ENCODE data around the gene CFAP97D1.

Gene CFAP97D1

GRCh38 chr17:43780135-43780534 is at the start of gene CFAP97D1:
TSS of gene CFAP97D1 (plus strand) at chr17:43780435. CDS start at chr17:43780463, 28 bp downstream.
- no peak for DNase-seq (ENCODE audit: low read depth)

- peak; percentile 94 for DNase-seq (ENCODE audit: low read depth)
Observed at GRCh38 chr17:43732958-43733357, 47.3 kb upstream of the CFAP97D1 start.

GRCh38 chr17:43733956-43734355 is 46.3 kb upstream of the CFAP97D1 start:
- DNase-seq (ENCODE audit: low read depth): no peak

- DNase-seq (ENCODE audit: low read depth): peak; percentile 90
Observed at GRCh38 chr17:43734376-43734775, 45.9 kb upstream of the CFAP97D1 start.

- peak; percentile 25 for DNase-seq (ENCODE audit: low read depth)
Observed at GRCh38 chr17:43736389-43736788, 43.8 kb upstream of the CFAP97D1 start.

- DNase-seq (ENCODE audit: low read depth): no peak
Observed at GRCh38 chr17:43737722-43738121, 42.5 kb upstream of the CFAP97D1 start.

GRCh38 chr17:43740541-43740940 is 39.7 kb upstream of the CFAP97D1 start:
- DNase-seq (ENCODE audit: low read depth): peak; percentile 42

- DNase-seq (ENCODE audit: low read depth): no peak
Observed at GRCh38 chr17:43741636-43742035, 38.6 kb upstream of the CFAP97D1 start.

- DNase-seq (ENCODE audit: low read depth): no peak
Observed at GRCh38 chr17:43745541-43745940, 34.7 kb upstream of the CFAP97D1 start.

- no peak for DNase-seq (ENCODE audit: low read depth)
Observed at GRCh38 chr17:43750153-43750552, 30.1 kb upstream of the CFAP97D1 start.

GRCh38 chr17:43753493-43754129 is 26.6 kb upstream of the CFAP97D1 start:
- no peak for DNase-seq (ENCODE audit: low read depth)

- no peak for DNase-seq (ENCODE audit: low read depth)
Observed at GRCh38 chr17:43754947-43755346, 25.3 kb upstream of the CFAP97D1 start.

- DNase-seq (ENCODE audit: low read depth): no peak
Observed at GRCh38 chr17:43755389-43755875, 24.8 kb upstream of the CFAP97D1 start.

GRCh38 chr17:43756201-43756600 is 24.0 kb upstream of the CFAP97D1 start:
- DNase-seq (ENCODE audit: low read depth): no peak

- no peak for DNase-seq (ENCODE audit: low read depth)
Observed at GRCh38 chr17:43757171-43757660, 23.0 kb upstream of the CFAP97D1 start.

- no peak for DNase-seq (ENCODE audit: low read depth)
Observed at GRCh38 chr17:43758086-43758485, 22.1 kb upstream of the CFAP97D1 start.

GRCh38 chr17:43758497-43759174 is 21.6 kb upstream of the CFAP97D1 start, which contains the start of gene SOST:
TSS of gene SOST (minus strand) at chr17:43758791. CDS start at chr17:43758741, 50 bp downstream.
- no peak for DNase-seq (ENCODE audit: low read depth)

- no peak for DNase-seq (ENCODE audit: low read depth)
Observed at GRCh38 chr17:43759836-43760235, 20.4 kb upstream of the CFAP97D1 start.

GRCh38 chr17:43760254-43760852 is 19.9 kb upstream of the CFAP97D1 start:
- DNase-seq (ENCODE audit: low read depth): peak; percentile 85

GRCh38 chr17:43766413-43767052 is 13.7 kb upstream of the CFAP97D1 start:
- DNase-seq (ENCODE audit: low read depth): peak; percentile 33

GRCh38 chr17:43767053-43767712 is 13.1 kb upstream of the CFAP97D1 start:
- no peak for DNase-seq (ENCODE audit: low read depth)

GRCh38 chr17:43767713-43768059 is 12.5 kb upstream of the CFAP97D1 start:
- no peak for DNase-seq (ENCODE audit: low read depth)

Data from amniotic epithelial cell (primary cell).